Liver (tissue), 3 donors: ENCODE data around the gene BSDC1.

Source experiments
- GABPA ChIP-seq, 2 donors: IDR thresholded peaks in 1 of 2; conservative IDR thresholded peaks in 1 of 2; 2 replicates each; pipeline ENCODE4 v1.6.1; 2016; ENCODE audit warnings: antibody characterized with exemption in 2 of 2, mild to moderate bottlenecking in 1 of 2, moderate library complexity in 1 of 2
- HNF4A ChIP-seq, 2 donors: conservative IDR thresholded peaks; 2 replicates each; pipeline ENCODE4 v1.6.1; 2016; ENCODE audit warnings: antibody characterized with exemption in 2 of 2, mild to moderate bottlenecking in 2 of 2
- JUND ChIP-seq, 2 donors: IDR thresholded peaks; 2 replicates each; pipeline ENCODE4 v1.6.1; 2016; ENCODE audit warnings: antibody characterized with exemption in 2 of 2
- NR2F2 ChIP-seq: IDR thresholded peaks from 2 replicates; pipeline ENCODE4 v1.6.1; 2016; ENCODE audit warnings: antibody characterized with exemption
- RAD21 ChIP-seq, 2 donors: IDR thresholded peaks; 2 replicates each; pipeline ENCODE4 v1.6.1; 2016; ENCODE audit warnings: antibody characterized with exemption in 2 of 2, mild to moderate bottlenecking in 2 of 2
- RXRA ChIP-seq, 2 donors: IDR thresholded peaks; 2 replicates each; pipeline ENCODE4 v1.6.1; 2017 to 2018; ENCODE audit warnings: antibody characterized with exemption in 2 of 2, mild to moderate bottlenecking in 1 of 2
- TAF1 ChIP-seq: conservative IDR thresholded peaks from 2 replicates; pipeline ENCODE4 v1.6.1; 2016; ENCODE audit warnings: antibody characterized with exemption, mild to moderate bottlenecking
- TF ChIP-seq, protein P1 (sequence below): fragments of 150-350 bp; IDR thresholded peaks from 2 replicates; pipeline ENCODE4 v1.5.1; 2017; ENCODE audit warnings: improper control_type of control experiment, low read depth, low read length; ENCODE audit not compliant: missing input control
- TF ChIP-seq, protein P2 (sequence below): IDR thresholded peaks from 2 replicates; pipeline ENCODE4 v1.6.1; 2016; ENCODE audit warnings: antibody characterized with exemption
- TF ChIP-seq, protein P3 (sequence below): IDR thresholded peaks from 2 replicates; pipeline ENCODE4 v1.6.1; 2016; ENCODE audit warnings: antibody characterized with exemption
- TF ChIP-seq, protein P4 (sequence below): IDR thresholded peaks from 2 replicates; pipeline ENCODE4 v1.6.1; 2016; ENCODE audit warnings: antibody characterized with exemption, mild to moderate bottlenecking
- donor health status: healthy.
- donor health status: healthy.

DNA sequence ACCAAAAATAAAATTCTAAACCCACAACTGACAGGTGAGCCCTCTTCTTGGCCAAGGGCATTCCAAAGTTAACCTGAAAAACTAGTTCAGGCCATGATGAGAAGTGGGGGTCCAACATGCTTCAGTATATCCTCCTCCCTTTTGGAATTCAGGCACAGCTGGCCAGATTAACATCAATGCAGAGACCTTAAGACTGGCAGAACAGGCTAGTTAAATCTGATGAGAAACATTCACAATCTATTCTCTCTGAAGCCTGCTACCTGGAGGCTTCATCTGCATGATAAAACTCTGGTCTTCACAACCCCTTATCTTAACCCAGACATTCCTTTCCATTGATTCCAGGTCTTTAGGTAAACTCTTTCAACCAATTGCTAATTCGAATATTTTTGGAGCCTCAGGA, 43.9 kb upstream of the BSDC1 start:
- TF ChIP-seq, protein P1, sequence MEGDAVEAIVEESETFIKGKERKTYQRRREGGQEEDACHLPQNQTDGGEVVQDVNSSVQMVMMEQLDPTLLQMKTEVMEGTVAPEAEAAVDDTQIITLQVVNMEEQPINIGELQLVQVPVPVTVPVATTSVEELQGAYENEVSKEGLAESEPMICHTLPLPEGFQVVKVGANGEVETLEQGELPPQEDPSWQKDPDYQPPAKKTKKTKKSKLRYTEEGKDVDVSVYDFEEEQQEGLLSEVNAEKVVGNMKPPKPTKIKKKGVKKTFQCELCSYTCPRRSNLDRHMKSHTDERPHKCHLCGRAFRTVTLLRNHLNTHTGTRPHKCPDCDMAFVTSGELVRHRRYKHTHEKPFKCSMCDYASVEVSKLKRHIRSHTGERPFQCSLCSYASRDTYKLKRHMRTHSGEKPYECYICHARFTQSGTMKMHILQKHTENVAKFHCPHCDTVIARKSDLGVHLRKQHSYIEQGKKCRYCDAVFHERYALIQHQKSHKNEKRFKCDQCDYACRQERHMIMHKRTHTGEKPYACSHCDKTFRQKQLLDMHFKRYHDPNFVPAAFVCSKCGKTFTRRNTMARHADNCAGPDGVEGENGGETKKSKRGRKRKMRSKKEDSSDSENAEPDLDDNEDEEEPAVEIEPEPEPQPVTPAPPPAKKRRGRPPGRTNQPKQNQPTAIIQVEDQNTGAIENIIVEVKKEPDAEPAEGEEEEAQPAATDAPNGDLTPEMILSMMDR, result no peak
- TF ChIP-seq, protein P2, sequence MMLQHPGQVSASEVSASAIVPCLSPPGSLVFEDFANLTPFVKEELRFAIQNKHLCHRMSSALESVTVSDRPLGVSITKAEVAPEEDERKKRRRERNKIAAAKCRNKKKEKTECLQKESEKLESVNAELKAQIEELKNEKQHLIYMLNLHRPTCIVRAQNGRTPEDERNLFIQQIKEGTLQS, result no peak
- TF ChIP-seq RXRA (IDR thresholded peaks at IDR 0.05), result no peak
- TF ChIP-seq, protein P3, sequence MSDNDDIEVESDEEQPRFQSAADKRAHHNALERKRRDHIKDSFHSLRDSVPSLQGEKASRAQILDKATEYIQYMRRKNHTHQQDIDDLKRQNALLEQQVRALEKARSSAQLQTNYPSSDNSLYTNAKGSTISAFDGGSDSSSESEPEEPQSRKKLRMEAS, result no peak
- TF ChIP-seq, protein P4, sequence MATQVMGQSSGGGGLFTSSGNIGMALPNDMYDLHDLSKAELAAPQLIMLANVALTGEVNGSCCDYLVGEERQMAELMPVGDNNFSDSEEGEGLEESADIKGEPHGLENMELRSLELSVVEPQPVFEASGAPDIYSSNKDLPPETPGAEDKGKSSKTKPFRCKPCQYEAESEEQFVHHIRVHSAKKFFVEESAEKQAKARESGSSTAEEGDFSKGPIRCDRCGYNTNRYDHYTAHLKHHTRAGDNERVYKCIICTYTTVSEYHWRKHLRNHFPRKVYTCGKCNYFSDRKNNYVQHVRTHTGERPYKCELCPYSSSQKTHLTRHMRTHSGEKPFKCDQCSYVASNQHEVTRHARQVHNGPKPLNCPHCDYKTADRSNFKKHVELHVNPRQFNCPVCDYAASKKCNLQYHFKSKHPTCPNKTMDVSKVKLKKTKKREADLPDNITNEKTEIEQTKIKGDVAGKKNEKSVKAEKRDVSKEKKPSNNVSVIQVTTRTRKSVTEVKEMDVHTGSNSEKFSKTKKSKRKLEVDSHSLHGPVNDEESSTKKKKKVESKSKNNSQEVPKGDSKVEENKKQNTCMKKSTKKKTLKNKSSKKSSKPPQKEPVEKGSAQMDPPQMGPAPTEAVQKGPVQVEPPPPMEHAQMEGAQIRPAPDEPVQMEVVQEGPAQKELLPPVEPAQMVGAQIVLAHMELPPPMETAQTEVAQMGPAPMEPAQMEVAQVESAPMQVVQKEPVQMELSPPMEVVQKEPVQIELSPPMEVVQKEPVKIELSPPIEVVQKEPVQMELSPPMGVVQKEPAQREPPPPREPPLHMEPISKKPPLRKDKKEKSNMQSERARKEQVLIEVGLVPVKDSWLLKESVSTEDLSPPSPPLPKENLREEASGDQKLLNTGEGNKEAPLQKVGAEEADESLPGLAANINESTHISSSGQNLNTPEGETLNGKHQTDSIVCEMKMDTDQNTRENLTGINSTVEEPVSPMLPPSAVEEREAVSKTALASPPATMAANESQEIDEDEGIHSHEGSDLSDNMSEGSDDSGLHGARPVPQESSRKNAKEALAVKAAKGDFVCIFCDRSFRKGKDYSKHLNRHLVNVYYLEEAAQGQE, result no peak
- no peak for TF ChIP-seq HNF4A (conservative IDR thresholded peaks at IDR 0.05)
- TF ChIP-seq NR2F2, result no peak
- TF ChIP-seq JUND (IDR thresholded peaks at IDR 0.05), result no peak
- no peak for TF ChIP-seq GABPA (IDR thresholded peaks at IDR 0.05 in 1 of 2, conservative IDR thresholded peaks at IDR 0.05 in 1 of 2)
- no peak for TF ChIP-seq RAD21 (IDR thresholded peaks at IDR 0.05)
- TF ChIP-seq TAF1, result no peak
